Measurements from ENCODE around the gene ACBD6.
A peak's percentile ranks its signal among the peaks of the same experiment; 100 is the strongest.

The ACBD6 gene

GRCh38 chr1:180279651-180280050 lies 222.7 kb downstream of the ACBD6 start:
- no peak for DNase-seq
- H3K9me3 Mint-ChIP-seq: no peaks in the 10 kb centered on the region
- no peaks in the 10 kb centered on the region for H3K27me3 Mint-ChIP-seq
- no peaks in the 10 kb centered on the region for H3K4me1 Mint-ChIP-seq (ENCODE audit: low read depth)
- H3K27ac Mint-ChIP-seq: no peak overlapping the region
- no peak overlapping the region for H3K4me3 Mint-ChIP-seq
- H3K36me3 Mint-ChIP-seq (ENCODE audit: low read depth): peaks cover 89% of the 10 kb centered on the region

GRCh38 chr1:180278596-180279395 lies 223.6 kb downstream of the ACBD6 start:
- peaks cover 89% of the 10 kb centered on the region for H3K36me3 Mint-ChIP-seq (ENCODE audit: low read depth)
- H3K4me1 Mint-ChIP-seq (ENCODE audit: low read depth): no peaks in the 10 kb centered on the region
- H3K27me3 Mint-ChIP-seq: no peaks in the 10 kb centered on the region
- DNase-seq: no peak
- H3K4me3 Mint-ChIP-seq: no peak overlapping the region
- H3K9me3 Mint-ChIP-seq: no peaks in the 10 kb centered on the region
- H3K27ac Mint-ChIP-seq: no peak overlapping the region

- Mint-ChIP-seq H3K27me3 (no peaks in the 10 kb centered on the region), H3K4me3 (no peak overlapping the region), H3K9me3 (no peaks in the 10 kb centered on the region), H3K27ac (no peak overlapping the region), H3K36me3 (ENCODE audit: low read depth) (peaks cover 88% of the 10 kb centered on the region), H3K4me1 (ENCODE audit: low read depth) (no peaks in the 10 kb centered on the region)
- DNase-seq: no peak
These were observed 224.2 kb downstream of the ACBD6 start for GRCh38 chr1:180278194-180278515.

GRCh38 chr1:180277476-180278193 lies 224.7 kb downstream of the ACBD6 start:
- H3K27me3 Mint-ChIP-seq: no peaks in the 10 kb centered on the region
- no peaks in the 10 kb centered on the region for H3K9me3 Mint-ChIP-seq
- peaks cover 86% of the 10 kb centered on the region for H3K36me3 Mint-ChIP-seq (ENCODE audit: low read depth)
- H3K4me3 Mint-ChIP-seq: no peak overlapping the region
- H3K4me1 Mint-ChIP-seq (ENCODE audit: low read depth): no peaks in the 10 kb centered on the region
- H3K27ac Mint-ChIP-seq: no peak overlapping the region
- no peak for DNase-seq

- Mint-ChIP-seq H3K27me3 (no peaks in the 10 kb centered on the region), H3K27ac (no peak overlapping the region), H3K9me3 (no peaks in the 10 kb centered on the region), H3K36me3 (ENCODE audit: low read depth) (peaks cover 69% of the 10 kb centered on the region), H3K4me3 (no peak overlapping the region), H3K4me1 (ENCODE audit: low read depth) (no peaks in the 10 kb centered on the region)
- DNase-seq: no peak
These were observed 226.7 kb downstream of the ACBD6 start for GRCh38 chr1:180275726-180276125.

- Mint-ChIP-seq H3K27me3 (no peaks in the 10 kb centered on the region), H3K4me3 (no peak overlapping the region), H3K9me3 (no peaks in the 10 kb centered on the region), H3K4me1 (ENCODE audit: low read depth) (no peaks in the 10 kb centered on the region), H3K27ac (no peak overlapping the region), H3K36me3 (ENCODE audit: low read depth) (peaks cover 58% of the 10 kb centered on the region)
- DNase-seq: no peak
These were observed 228.2 kb downstream of the ACBD6 start for GRCh38 chr1:180274221-180274620.

GRCh38 chr1:180273066-180273465 lies 229.3 kb downstream of the ACBD6 start:
- H3K27ac Mint-ChIP-seq: no peak overlapping the region
- H3K27me3 Mint-ChIP-seq: no peaks in the 10 kb centered on the region

GRCh38 chr1:180272395-180272794 lies 230.0 kb downstream of the ACBD6 start:
- Mint-ChIP-seq H3K36me3 (ENCODE audit: low read depth) (peaks cover 41% of the 10 kb centered on the region), H3K27ac (no peak overlapping the region), H3K27me3 (no peaks in the 10 kb centered on the region), H3K4me3 (no peak overlapping the region), H3K4me1 (ENCODE audit: low read depth) (no peaks in the 10 kb centered on the region), H3K9me3 (no peaks in the 10 kb centered on the region)
- DNase-seq: no peak

More at GRCh38 chr1:180273066-180273465, 229.3 kb downstream of the ACBD6 start:
- Mint-ChIP-seq H3K36me3 (ENCODE audit: low read depth) (peaks cover 48% of the 10 kb centered on the region), H3K9me3 (no peaks in the 10 kb centered on the region), H3K4me1 (ENCODE audit: low read depth) (no peaks in the 10 kb centered on the region), H3K4me3 (no peak overlapping the region)
- no peak for DNase-seq

- H3K27me3 Mint-ChIP-seq: no peaks in the 10 kb centered on the region
- H3K9me3 Mint-ChIP-seq: no peaks in the 10 kb centered on the region
- no peak overlapping the region for H3K27ac Mint-ChIP-seq
- no peak for DNase-seq
- no peak overlapping the region for H3K4me3 Mint-ChIP-seq
- H3K36me3 Mint-ChIP-seq (ENCODE audit: low read depth): peaks cover 35% of the 10 kb centered on the region
- no peaks in the 10 kb centered on the region for H3K4me1 Mint-ChIP-seq (ENCODE audit: low read depth)
These were observed 230.8 kb downstream of the ACBD6 start for GRCh38 chr1:180271272-180272255.

GRCh38 chr1:180270530-180271271 lies 231.7 kb downstream of the ACBD6 start:
- no peaks in the 10 kb centered on the region for H3K4me1 Mint-ChIP-seq (ENCODE audit: low read depth)
- peaks cover 28% of the 10 kb centered on the region for H3K36me3 Mint-ChIP-seq (ENCODE audit: low read depth)
- DNase-seq: no peak
- H3K27me3 Mint-ChIP-seq: no peaks in the 10 kb centered on the region
- H3K27ac Mint-ChIP-seq: peak overlapping the region; percentile 64
- H3K9me3 Mint-ChIP-seq: no peaks in the 10 kb centered on the region
- H3K4me3 Mint-ChIP-seq: no peak overlapping the region

- Mint-ChIP-seq H3K9me3 (no peaks in the 10 kb centered on the region), H3K4me1 (ENCODE audit: low read depth) (no peaks in the 10 kb centered on the region), H3K27me3 (no peaks in the 10 kb centered on the region), H3K27ac (no peak overlapping the region), H3K4me3 (no peak overlapping the region), H3K36me3 (ENCODE audit: low read depth) (peaks cover 20% of the 10 kb centered on the region)
- no peak for DNase-seq
These were observed 232.5 kb downstream of the ACBD6 start for GRCh38 chr1:180269645-180270529.

GRCh38 chr1:180268556-180269075 lies 233.8 kb downstream of the ACBD6 start:
- H3K9me3 Mint-ChIP-seq: no peaks in the 10 kb centered on the region
- H3K27ac Mint-ChIP-seq: peak overlapping the region; percentile 13
- peaks cover 7% of the 10 kb centered on the region for H3K36me3 Mint-ChIP-seq (ENCODE audit: low read depth)
- no peaks in the 10 kb centered on the region for H3K4me1 Mint-ChIP-seq (ENCODE audit: low read depth)
- no peak overlapping the region for H3K4me3 Mint-ChIP-seq
- no peaks in the 10 kb centered on the region for H3K27me3 Mint-ChIP-seq
- no peak for DNase-seq

Measured in activated T-cell treated with anti-CD3 and anti-CD28 coated beads, Interleukin-2, amount 50 U/mL, for 24 hours (primary cell).